ENCODE results near the gene CCL3. TPM values are rescaled to one million over a fixed set of nuclear protein-coding genes. Genes with fewer than 3 reads are reported as not detected.
"Not testable (repeated sequence)": the region's sequence is repeated elsewhere in the genome, so short reads cannot be mapped to it uniquely, and the experiment has no call there.

The CCL3 gene
- total and polyA plus RNA-seq, 4 donors, result 0.92 to 5.6 (median 1.8) TPM

DNA sequence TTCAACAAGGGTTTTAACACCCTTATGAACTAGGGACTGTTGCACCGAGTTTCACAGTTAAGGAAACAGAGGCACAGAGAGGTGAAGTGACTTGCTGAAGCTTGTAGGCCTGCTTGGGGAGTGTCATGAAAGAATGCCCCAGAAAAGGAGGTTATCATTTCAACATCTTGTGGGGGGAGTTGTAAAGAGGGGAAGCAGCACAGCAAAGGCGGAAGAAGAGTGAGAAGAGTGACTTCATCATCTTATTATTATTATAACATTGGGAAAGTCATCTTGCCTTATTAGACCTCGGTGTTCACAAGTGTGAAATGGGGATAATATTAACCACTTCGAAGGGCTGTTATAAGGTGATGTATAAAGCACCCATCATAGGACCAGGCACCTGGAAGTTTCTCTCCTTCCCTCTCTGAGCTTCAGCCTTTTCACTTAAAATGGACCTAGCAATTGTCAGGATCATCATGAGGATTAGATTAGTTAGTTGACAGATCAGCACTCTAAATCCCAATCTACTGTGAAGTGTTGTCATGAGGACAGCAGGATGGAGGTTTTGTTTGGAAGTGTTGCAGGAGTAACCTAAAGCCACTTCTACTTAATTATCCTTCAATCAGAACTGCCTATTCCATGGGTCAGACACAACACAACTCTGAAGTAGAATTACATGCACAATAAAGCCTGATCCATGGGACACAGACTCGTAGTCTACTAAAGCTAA lies 16.0 kb upstream of the CCL3 start (continued):
- TF ChIP-seq, protein P1, sequence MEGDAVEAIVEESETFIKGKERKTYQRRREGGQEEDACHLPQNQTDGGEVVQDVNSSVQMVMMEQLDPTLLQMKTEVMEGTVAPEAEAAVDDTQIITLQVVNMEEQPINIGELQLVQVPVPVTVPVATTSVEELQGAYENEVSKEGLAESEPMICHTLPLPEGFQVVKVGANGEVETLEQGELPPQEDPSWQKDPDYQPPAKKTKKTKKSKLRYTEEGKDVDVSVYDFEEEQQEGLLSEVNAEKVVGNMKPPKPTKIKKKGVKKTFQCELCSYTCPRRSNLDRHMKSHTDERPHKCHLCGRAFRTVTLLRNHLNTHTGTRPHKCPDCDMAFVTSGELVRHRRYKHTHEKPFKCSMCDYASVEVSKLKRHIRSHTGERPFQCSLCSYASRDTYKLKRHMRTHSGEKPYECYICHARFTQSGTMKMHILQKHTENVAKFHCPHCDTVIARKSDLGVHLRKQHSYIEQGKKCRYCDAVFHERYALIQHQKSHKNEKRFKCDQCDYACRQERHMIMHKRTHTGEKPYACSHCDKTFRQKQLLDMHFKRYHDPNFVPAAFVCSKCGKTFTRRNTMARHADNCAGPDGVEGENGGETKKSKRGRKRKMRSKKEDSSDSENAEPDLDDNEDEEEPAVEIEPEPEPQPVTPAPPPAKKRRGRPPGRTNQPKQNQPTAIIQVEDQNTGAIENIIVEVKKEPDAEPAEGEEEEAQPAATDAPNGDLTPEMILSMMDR (IDR thresholded peaks at IDR 0.05; ENCODE audit: low read depth, low read length, missing input control), result no peak
- TF ChIP-seq RXRA (IDR thresholded peaks at IDR 0.05), result no peak
- TF ChIP-seq, protein P2, sequence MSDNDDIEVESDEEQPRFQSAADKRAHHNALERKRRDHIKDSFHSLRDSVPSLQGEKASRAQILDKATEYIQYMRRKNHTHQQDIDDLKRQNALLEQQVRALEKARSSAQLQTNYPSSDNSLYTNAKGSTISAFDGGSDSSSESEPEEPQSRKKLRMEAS (IDR thresholded peaks at IDR 0.05), result no peak

DNA sequence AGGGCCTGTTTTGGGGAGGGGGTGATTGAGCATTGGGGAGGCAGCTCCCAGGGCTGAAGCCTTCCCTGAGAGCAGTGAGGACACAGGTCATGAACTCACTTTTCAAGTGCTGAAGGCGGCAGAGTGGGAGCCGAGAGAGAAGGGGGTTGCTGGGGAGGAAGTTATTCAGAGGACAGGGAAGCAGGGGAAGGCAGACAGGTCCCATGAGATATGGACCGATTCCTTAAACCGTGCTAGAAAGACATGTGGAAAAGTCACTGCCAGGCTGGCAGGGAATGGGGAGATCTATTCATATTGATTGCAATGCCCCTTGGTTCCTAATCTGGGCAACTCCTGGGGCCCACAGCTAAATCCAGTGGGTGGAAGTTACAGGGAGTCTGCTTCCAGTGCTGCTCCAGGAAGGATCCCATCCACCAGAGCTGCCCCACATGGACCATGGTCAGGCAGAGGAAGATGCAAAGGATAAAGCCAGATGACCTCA lies 14.8 kb upstream of the CCL3 start:
- TF ChIP-seq SP1 (IDR thresholded peaks at IDR 0.05) (no peak), YY1 (IDR thresholded peaks at IDR 0.05) (no peak), TAF1 (conservative IDR thresholded peaks at IDR 0.05) (no peak), HNF4G (IDR thresholded peaks at IDR 0.05) (no peak), FOXA1 (IDR thresholded peaks at IDR 0.05) (no peak), RAD21 (IDR thresholded peaks at IDR 0.05) (no peak), EGR1 (IDR thresholded peaks at IDR 0.05; ENCODE audit: low read depth in 2 of 2) (no peak), RXRA (IDR thresholded peaks at IDR 0.05) (no peak), GABPA (IDR thresholded peaks at IDR 0.05 in 1 of 2, conservative IDR thresholded peaks at IDR 0.05 in 1 of 2) (no peak), NR2F2 (IDR thresholded peaks at IDR 0.05) (no peak)
- TF ChIP-seq, protein P3, sequence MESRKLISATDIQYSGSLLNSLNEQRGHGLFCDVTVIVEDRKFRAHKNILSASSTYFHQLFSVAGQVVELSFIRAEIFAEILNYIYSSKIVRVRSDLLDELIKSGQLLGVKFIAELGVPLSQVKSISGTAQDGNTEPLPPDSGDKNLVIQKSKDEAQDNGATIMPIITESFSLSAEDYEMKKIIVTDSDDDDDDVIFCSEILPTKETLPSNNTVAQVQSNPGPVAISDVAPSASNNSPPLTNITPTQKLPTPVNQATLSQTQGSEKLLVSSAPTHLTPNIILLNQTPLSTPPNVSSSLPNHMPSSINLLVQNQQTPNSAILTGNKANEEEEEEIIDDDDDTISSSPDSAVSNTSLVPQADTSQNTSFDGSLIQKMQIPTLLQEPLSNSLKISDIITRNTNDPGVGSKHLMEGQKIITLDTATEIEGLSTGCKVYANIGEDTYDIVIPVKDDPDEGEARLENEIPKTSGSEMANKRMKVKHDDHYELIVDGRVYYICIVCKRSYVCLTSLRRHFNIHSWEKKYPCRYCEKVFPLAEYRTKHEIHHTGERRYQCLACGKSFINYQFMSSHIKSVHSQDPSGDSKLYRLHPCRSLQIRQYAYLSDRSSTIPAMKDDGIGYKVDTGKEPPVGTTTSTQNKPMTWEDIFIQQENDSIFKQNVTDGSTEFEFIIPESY (IDR thresholded peaks at IDR 0.05), result no peak
- TF ChIP-seq, protein P4, sequence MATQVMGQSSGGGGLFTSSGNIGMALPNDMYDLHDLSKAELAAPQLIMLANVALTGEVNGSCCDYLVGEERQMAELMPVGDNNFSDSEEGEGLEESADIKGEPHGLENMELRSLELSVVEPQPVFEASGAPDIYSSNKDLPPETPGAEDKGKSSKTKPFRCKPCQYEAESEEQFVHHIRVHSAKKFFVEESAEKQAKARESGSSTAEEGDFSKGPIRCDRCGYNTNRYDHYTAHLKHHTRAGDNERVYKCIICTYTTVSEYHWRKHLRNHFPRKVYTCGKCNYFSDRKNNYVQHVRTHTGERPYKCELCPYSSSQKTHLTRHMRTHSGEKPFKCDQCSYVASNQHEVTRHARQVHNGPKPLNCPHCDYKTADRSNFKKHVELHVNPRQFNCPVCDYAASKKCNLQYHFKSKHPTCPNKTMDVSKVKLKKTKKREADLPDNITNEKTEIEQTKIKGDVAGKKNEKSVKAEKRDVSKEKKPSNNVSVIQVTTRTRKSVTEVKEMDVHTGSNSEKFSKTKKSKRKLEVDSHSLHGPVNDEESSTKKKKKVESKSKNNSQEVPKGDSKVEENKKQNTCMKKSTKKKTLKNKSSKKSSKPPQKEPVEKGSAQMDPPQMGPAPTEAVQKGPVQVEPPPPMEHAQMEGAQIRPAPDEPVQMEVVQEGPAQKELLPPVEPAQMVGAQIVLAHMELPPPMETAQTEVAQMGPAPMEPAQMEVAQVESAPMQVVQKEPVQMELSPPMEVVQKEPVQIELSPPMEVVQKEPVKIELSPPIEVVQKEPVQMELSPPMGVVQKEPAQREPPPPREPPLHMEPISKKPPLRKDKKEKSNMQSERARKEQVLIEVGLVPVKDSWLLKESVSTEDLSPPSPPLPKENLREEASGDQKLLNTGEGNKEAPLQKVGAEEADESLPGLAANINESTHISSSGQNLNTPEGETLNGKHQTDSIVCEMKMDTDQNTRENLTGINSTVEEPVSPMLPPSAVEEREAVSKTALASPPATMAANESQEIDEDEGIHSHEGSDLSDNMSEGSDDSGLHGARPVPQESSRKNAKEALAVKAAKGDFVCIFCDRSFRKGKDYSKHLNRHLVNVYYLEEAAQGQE (IDR thresholded peaks at IDR 0.05), result no peak
- no peak overlapping the region for H3K4me3 ChIP-seq (ENCODE audit: low read depth in 1 of 3, low read length in 3 of 3)
- peak overlapping the region; percentile 25 to 31 for H3K27ac ChIP-seq (ENCODE audit: low read depth in 1 of 2, low read length in 2 of 2)
- H3K36me3 ChIP-seq (ENCODE audit: control insufficient read depth in 4 of 4, insufficient read depth in 3 of 4, low read depth in 1 of 4, low read length in 3 of 4), result no peaks in the 10 kb centered on the region
- H3K9me3 ChIP-seq (ENCODE audit: control insufficient read depth in 4 of 4, low read length in 3 of 4), result no peaks in the 10 kb centered on the region
- no peak for DNase-seq (ENCODE audit: low spot score)
- H3K27me3 ChIP-seq (ENCODE audit: control insufficient read depth in 4 of 4, insufficient read depth in 4 of 4, low read length in 3 of 4), result no peaks in the 10 kb centered on the region
- H3K4me1 ChIP-seq (ENCODE audit: control insufficient read depth in 4 of 4, insufficient read depth in 4 of 4, low read length in 3 of 4), result no peaks in the 10 kb centered on the region
- no peak overlapping the region for H3K9ac ChIP-seq (ENCODE audit: low read depth in 1 of 2, low read length in 2 of 2)
- WGBS, result 75% methylated on average over 4 of the region's 4 CpGs

DNA sequence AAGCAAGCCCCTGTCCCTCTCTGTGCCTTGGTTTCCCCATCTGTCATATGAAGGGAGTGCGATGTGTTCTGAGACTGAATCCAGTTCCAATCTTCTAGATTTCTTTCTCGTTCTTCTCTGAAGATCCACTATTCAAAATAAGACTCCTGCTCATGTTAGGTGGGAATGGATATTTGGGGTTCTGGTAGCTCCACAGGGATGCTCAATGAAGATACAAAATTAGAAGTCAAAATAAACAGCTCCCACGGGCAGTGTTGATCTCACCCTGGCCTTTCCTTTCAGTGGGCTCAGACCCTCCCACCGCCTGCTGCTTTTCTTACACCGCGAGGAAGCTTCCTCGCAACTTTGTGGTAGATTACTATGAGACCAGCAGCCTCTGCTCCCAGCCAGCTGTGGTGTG lies 14.3 kb upstream of the CCL3 start:
- not testable (repeated sequence) for H3K9me3 ChIP-seq (ENCODE audit: control insufficient read depth in 4 of 4, low read length in 3 of 4); H3K4me1 ChIP-seq (ENCODE audit: control insufficient read depth in 4 of 4, insufficient read depth in 4 of 4, low read length in 3 of 4); H3K4me3 ChIP-seq (ENCODE audit: low read depth in 1 of 3, low read length in 3 of 3); H3K36me3 ChIP-seq (ENCODE audit: control insufficient read depth in 4 of 4, insufficient read depth in 3 of 4, low read depth in 1 of 4, low read length in 3 of 4); H3K9ac ChIP-seq (ENCODE audit: low read depth in 1 of 2, low read length in 2 of 2); H3K27me3 ChIP-seq (ENCODE audit: control insufficient read depth in 4 of 4, insufficient read depth in 4 of 4, low read length in 3 of 4); DNase-seq (ENCODE audit: low spot score); H3K27ac ChIP-seq (ENCODE audit: low read depth in 1 of 2, low read length in 2 of 2)
- WGBS, result 82% methylated on average over 7 of the region's 7 CpGs

DNA sequence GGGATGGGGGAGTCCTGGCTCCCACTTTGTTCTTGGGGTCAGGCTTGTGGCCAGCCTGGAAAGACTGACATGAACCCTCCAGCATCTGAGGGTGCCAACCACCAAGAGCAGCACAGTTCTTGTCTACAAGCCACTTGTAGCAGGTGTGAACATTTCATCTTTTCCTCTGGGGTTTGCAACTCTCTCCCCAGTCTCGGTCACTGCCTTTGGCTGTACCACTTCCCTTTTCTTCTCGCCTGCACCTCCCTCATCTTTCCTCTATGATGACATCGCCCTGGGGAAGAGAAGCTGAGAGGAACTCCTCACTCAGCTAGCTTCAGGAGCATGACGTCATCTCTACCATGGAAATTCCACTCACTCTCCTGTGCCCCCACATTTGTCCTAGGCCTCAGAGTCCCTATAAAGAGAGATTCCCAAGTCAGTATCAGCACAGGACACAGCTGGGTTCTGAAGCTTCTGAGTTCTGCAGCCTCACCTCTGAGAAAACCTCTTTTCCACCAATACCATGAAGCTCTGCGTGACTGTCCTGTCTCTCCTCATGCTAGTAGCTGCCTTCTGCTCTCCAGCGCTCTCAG lies 13.5 kb upstream of the CCL3 start, which contains the start of gene CCL4:
TSS of gene CCL4 (plus strand) at position 427 of the 575 bp plus-strand sequence. CDS start at position 506, 79 bp downstream.
- WGBS, result 79% methylated on average over 6 of the region's 6 CpGs
- H3K27ac ChIP-seq (ENCODE audit: low read depth in 1 of 2, low read length in 2 of 2), result peak within 1 kb of the TSS in 1 of 2 donors; percentile 31
- not testable (repeated sequence) for DNase-seq (ENCODE audit: low spot score); H3K4me1 ChIP-seq (ENCODE audit: control insufficient read depth in 4 of 4, insufficient read depth in 4 of 4, low read length in 3 of 4); H3K36me3 ChIP-seq (ENCODE audit: control insufficient read depth in 4 of 4, insufficient read depth in 3 of 4, low read depth in 1 of 4, low read length in 3 of 4); H3K9me3 ChIP-seq (ENCODE audit: control insufficient read depth in 4 of 4, low read length in 3 of 4); H3K27me3 ChIP-seq (ENCODE audit: control insufficient read depth in 4 of 4, insufficient read depth in 4 of 4, low read length in 3 of 4); H3K9ac ChIP-seq (ENCODE audit: low read depth in 1 of 2, low read length in 2 of 2); H3K4me3 ChIP-seq (ENCODE audit: low read depth in 1 of 3, low read length in 3 of 3)

DNA sequence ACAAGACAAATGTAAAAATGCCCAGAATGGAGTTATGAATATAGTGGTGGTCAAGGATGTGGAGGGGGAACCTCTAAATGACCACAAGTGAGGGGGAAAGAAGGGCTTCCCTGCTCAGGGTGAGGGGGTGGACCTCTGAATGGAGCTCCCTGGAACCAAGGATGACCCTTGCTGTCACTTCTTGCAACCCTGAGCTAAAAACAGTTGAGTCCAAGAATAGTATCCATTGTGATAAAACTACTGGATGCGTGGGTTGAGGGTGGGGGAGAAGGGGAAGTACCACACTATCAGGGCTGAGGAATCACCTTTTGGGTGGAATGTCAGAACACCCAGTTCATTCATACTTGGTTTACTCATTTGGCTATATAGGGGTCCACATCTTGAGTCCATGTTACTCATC lies 9.1 kb upstream of the CCL3 start:
- not testable (repeated sequence) for H3K9ac ChIP-seq (ENCODE audit: low read depth in 1 of 2, low read length in 2 of 2); H3K36me3 ChIP-seq (ENCODE audit: control insufficient read depth in 4 of 4, insufficient read depth in 3 of 4, low read depth in 1 of 4, low read length in 3 of 4); H3K9me3 ChIP-seq (ENCODE audit: control insufficient read depth in 4 of 4, low read length in 3 of 4); DNase-seq (ENCODE audit: low spot score); H3K4me1 ChIP-seq (ENCODE audit: control insufficient read depth in 4 of 4, insufficient read depth in 4 of 4, low read length in 3 of 4); H3K4me3 ChIP-seq (ENCODE audit: low read depth in 1 of 3, low read length in 3 of 3); H3K27me3 ChIP-seq (ENCODE audit: control insufficient read depth in 4 of 4, insufficient read depth in 4 of 4, low read length in 3 of 4); H3K27ac ChIP-seq (ENCODE audit: low read depth in 1 of 2, low read length in 2 of 2)
- WGBS, result 95% methylated on average over 1 of the region's 1 CpG

Data from liver (tissue), 9 donors.